Sigmoid colon (tissue), 4 donors: ENCODE results near the gene CPZ.

ENCODE experiments used
- CTCF ChIP-seq, 4 experiments: fragments of 450-650 bp in 3 of 4; fragments of 200-600 bp in 1 of 4; IDR thresholded peaks; one replicate each; pipeline ENCODE4 v1.5.1; 2016 to 2019; ENCODE audit warnings: antibody characterized with exemption in 4 of 4, mild to moderate bottlenecking in 3 of 4, moderate library complexity in 2 of 4
- EP300 ChIP-seq, 4 donors: sonication (generic); formaldehyde crosslinking; IDR thresholded peaks; one replicate each; pipeline ENCODE4 v1.6.1; 2017; ENCODE audit warnings: antibody characterized with exemption in 4 of 4
- POLR2A ChIP-seq, 2 donors: fragments of 450-650 bp; IDR thresholded peaks; one replicate each; pipeline ENCODE4 v1.6.1; 2016; ENCODE audit warnings: antibody characterized with exemption in 2 of 2, mild to moderate bottlenecking in 2 of 2, moderate library complexity in 2 of 2
- POLR2AphosphoS5 ChIP-seq, 4 donors: sonication (generic); formaldehyde crosslinking; IDR thresholded peaks; one replicate each; pipeline ENCODE4 v1.6.1; 2017; ENCODE audit warnings: antibody characterized with exemption in 4 of 4

DNA sequence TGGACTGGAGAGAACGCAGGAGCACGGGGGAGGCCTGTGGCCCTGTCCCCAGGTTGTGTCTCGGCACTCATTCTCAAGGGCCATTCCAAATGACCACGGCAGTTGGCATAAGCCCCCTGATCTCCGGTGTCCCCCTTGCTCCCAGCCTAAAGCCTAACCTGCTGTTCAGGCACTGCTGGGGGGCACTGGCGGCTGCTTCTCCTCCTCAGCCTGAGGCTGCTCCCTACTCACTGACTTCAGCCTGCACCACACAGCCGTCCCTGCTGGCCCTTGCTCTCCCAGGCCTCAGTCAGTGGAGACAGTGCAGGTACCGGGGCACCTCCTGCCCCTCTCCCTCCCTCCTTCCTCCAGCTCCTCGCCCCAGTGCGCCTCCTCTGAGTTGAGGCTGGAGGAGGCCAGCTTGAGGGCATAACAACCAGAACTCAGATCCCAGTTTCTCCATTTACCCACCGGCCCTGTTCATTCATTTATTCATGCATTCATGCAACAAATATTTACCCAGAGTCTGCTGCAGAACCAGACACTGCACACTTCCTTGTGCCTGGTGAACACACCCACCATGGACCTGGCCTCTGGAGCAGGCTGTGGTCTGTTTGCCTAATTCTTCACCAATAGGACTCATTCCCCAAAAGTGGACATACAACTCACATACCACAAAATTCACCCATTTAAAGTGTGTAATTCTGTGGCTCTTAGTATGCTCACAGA lies 65.0 kb downstream of the CPZ start:
- no peak for TF ChIP-seq POLR2A (IDR thresholded peaks at IDR 0.05)
- no peak for TF ChIP-seq CTCF (IDR thresholded peaks at IDR 0.05)
- no peak for TF ChIP-seq POLR2AphosphoS5 (IDR thresholded peaks at IDR 0.05)
- no peak for TF ChIP-seq EP300 (IDR thresholded peaks at IDR 0.05)
